HepG2 (cell line): Measurements from ENCODE around the gene RAB6A. TPM values are rescaled to one million over a fixed set of nuclear protein-coding genes. Genes with fewer than 3 reads are reported as not detected.

Source experiments
- ATF5 ChIP-seq: sonication (generic); formaldehyde crosslinking; IDR thresholded peaks from 2 replicates; pipeline ENCODE4 v1.4.0; 2020; ENCODE audit warnings: mild to moderate bottlenecking, low read depth, missing genetic modification reagents
- HINFP ChIP-seq: sonication (generic); formaldehyde crosslinking; IDR thresholded peaks from 2 replicates; pipeline ENCODE4 v1.4.0; 2020; ENCODE audit warnings: low read depth, mild to moderate bottlenecking, missing genetic modification reagents
- HMGXB4 ChIP-seq, 2 experiments: sonication (generic) in 1 of 2; formaldehyde crosslinking in 1 of 2; IDR thresholded peaks; 2 replicates each; pipeline versions ENCODE4 v1.4.0 to v1.6.1; 2018 to 2020; ENCODE audit warnings: missing genetic modification reagents in 2 of 2, borderline replicate concordance in 1 of 2, low read depth in 1 of 2, mild to moderate bottlenecking in 1 of 2, missing biosample characterization in 1 of 2
- KMT2B ChIP-seq: IDR thresholded peaks from 2 replicates; pipeline ENCODE4 v1.6.1; 2016; ENCODE audit warnings: missing genetic modification reagents, missing compliant biosample characterization
- MATR3 ChIP-seq: sonication (generic); formaldehyde crosslinking; IDR thresholded peaks from 2 replicates; pipeline ENCODE4 v1.4.0; 2020; ENCODE audit warnings: missing genetic modification reagents
- NKX3-1 ChIP-seq: sonication (generic); formaldehyde crosslinking; IDR thresholded peaks from 2 replicates; pipeline ENCODE4 v1.5.0; 2020; ENCODE audit warnings: missing genetic modification reagents
- PLSCR1 ChIP-seq: sonication (generic); formaldehyde crosslinking; IDR thresholded peaks from 2 replicates; pipeline ENCODE4 v1.5.0; 2020; ENCODE audit warnings: missing genetic modification reagents, mild to moderate bottlenecking, borderline replicate concordance
- SMAD1 ChIP-seq: sonication (generic); formaldehyde crosslinking; IDR thresholded peaks from 2 replicates; pipeline ENCODE4 v1.4.0; 2020; ENCODE audit warnings: missing genetic modification reagents, low read depth, mild to moderate bottlenecking, borderline replicate concordance
- SOX13 ChIP-seq, 3 experiments: fragments of 450-650 bp in 1 of 3; sonication (generic) in 1 of 3; formaldehyde crosslinking in 1 of 3; IDR thresholded peaks in 2 of 3; conservative IDR thresholded peaks in 1 of 3; 2 replicates each; pipeline versions ENCODE4 v1.5.0 to v1.6.1; 2016 to 2020; ENCODE audit warnings: antibody characterized with exemption in 1 of 3, mild to moderate bottlenecking in 1 of 3, missing compliant biosample characterization in 1 of 3, missing genetic modification reagents in 1 of 3, moderate library complexity in 1 of 3
- TEF ChIP-seq: sonication (generic); formaldehyde crosslinking; IDR thresholded peaks from 2 replicates; pipeline ENCODE4 v1.5.0; 2020; ENCODE audit warnings: missing genetic modification reagents
- TERF1 ChIP-seq: sonication (generic); formaldehyde crosslinking; IDR thresholded peaks from 2 replicates; pipeline ENCODE4 v1.8.0; 2022; ENCODE audit warnings: mild to moderate bottlenecking, missing genetic modification reagents, moderate library complexity
- TRAFD1 ChIP-seq: sonication (generic); formaldehyde crosslinking; IDR thresholded peaks from 2 replicates; pipeline ENCODE4 v1.5.1; 2020; ENCODE audit warnings: missing genetic modification reagents, mild to moderate bottlenecking, borderline replicate concordance
- ZNF503 ChIP-seq: sonication (generic); formaldehyde crosslinking; IDR thresholded peaks from 2 replicates; pipeline ENCODE4 v1.4.0; 2020; ENCODE audit warnings: missing genetic modification reagents
- ZNF552 ChIP-seq: sonication (generic); formaldehyde crosslinking; IDR thresholded peaks from 2 replicates; pipeline ENCODE4 v1.9.0; 2022; ENCODE audit warnings: missing genetic modification reagents, mild to moderate bottlenecking, borderline replicate concordance
- ZNF572 ChIP-seq: sonication (generic); formaldehyde crosslinking; IDR thresholded peaks from 2 replicates; pipeline ENCODE4 v1.5.1; 2020; ENCODE audit warnings: mild to moderate bottlenecking, missing genetic modification reagents
- ZNF619 ChIP-seq: sonication (generic); formaldehyde crosslinking; IDR thresholded peaks from 2 replicates; pipeline ENCODE4 v1.4.0; 2020; ENCODE audit warnings: mild to moderate bottlenecking, missing genetic modification reagents
- polyA plus RNA-seq, 8 experiments: library from polyadenylated mRNA; depleted of rRNA in 3 of 8; stranded (reverse) in 7 of 8; unstranded in 1 of 8; fragments of >200 nt; fragmentation: Illumina TruSeq in 4 of 8; extraction: Trizol in 4 of 8; gene quantifications; 2 replicates each; pipeline versions ENCODE4 v1.2.1 to v1.2.3, GENCODE V29; 2011 to 2016; ENCODE audit warnings: low read depth in 4 of 8, missing spikeins in 1 of 8, mixed read lengths in 1 of 8; ENCODE audit not compliant: insufficient read depth in 1 of 8
- total RNA-seq, 5 experiments: library from RNA; depleted of rRNA; stranded (reverse); fragments of >200 nt; fragmentation: Illumina TruSeq; extraction: Trizol; gene quantifications; 2 replicates each; pipeline ENCODE4 v1.2.3, GENCODE V29; 2016; ENCODE audit warnings: low read depth in 1 of 5

RAB6A gene
- total and polyA plus RNA-seq, 2 of the 13 experiments (the other 11 are each of a cell fraction or from before 2014, with no cell fraction given) = 74.3 to 121 TPM

GRCh38 chr11:73652046-73652730 lies 108.7 kb downstream of the RAB6A start (continued):
- TF ChIP-seq TRAFD1 (CRISPR knock-in tag) = no peak
- TF ChIP-seq NKX3-1 (CRISPR knock-in tag) = no peak
- no peak for TF ChIP-seq ZNF552 (CRISPR knock-in tag)
- no peak for TF ChIP-seq KMT2B (CRISPR knock-in tag)
- TF ChIP-seq PLSCR1 (CRISPR knock-in tag) = no peak
- TF ChIP-seq ZNF619 = no peak
- no peak for TF ChIP-seq HINFP (CRISPR knock-in tag)
- TF ChIP-seq TEF (CRISPR knock-in tag) = no peak
- no peak for TF ChIP-seq SMAD1
- no peak for TF ChIP-seq ZNF572
- TF ChIP-seq HMGXB4 (CRISPR knock-in tag; IDR thresholded peaks at IDR 0.05; ENCODE audit: borderline replicate concordance in 1 of 2, low read depth in 1 of 2) = 0 out of 4 replicates have a peak, but pooled peaks of 1 of the 2 experiments have one; percentile 26
- 0 out of 2 replicates have a peak, but pooled peaks have one; percentile 13 for TF ChIP-seq SOX13 (IDR thresholded peaks at IDR 0.05)
- TF ChIP-seq SOX13 (CRISPR knock-in tag; conservative IDR thresholded peaks at IDR 0.05 in 1 of 2, IDR thresholded peaks at IDR 0.05 in 1 of 2) = peak in 1 of 2 experiments; percentile 83; a peak in 2 of 4 replicates
- TF ChIP-seq TERF1 (CRISPR knock-in tag) = no peak
- no peak for TF ChIP-seq MATR3
- no peak for TF ChIP-seq ATF5
- TF ChIP-seq ZNF503 (CRISPR knock-in tag) = no peak
